Pancreas (tissue), 10 donors: ENCODE results near the gene ANAPC5. TPM values are rescaled to one million over a fixed set of nuclear protein-coding genes. Genes with fewer than 3 reads are reported as not detected.
"Not testable (repeated sequence)": the region's sequence is repeated elsewhere in the genome, so short reads cannot be mapped to it uniquely, and the experiment has no call there.

Experiments
- ATAC-seq, 4 donors: fragments of 200-7000 bp; cut with Tn5 transposase; one replicate each; pipeline versions ENCODE4 v1.8.0 to v1.9.1; 2020; ENCODE audit warnings: mild to moderate bottlenecking in 4 of 4, moderate library complexity in 4 of 4
- DNase-seq, 6 donors: peaks; one replicate each; pipeline ENCODE4 v3.0.0-alpha.2; 2020
- FAIRE-seq: peaks from 2 replicates; lab custom pipeline; 2012; peaks lifted over from hg19 to GRCh38; lab: Jason Lieb, UNC
- H3K27ac ChIP-seq, 4 donors: fragments of 200-600 bp; sonication (generic); 1 replicate in 3 of 4; 2 replicates in 1 of 4; pipeline versions ENCODE4 v1.5.0 to v1.8.0; 2020
- H3K27me3 ChIP-seq, 4 donors: fragments of 200-600 bp; one replicate each; pipeline ENCODE4 v1.8.0; 2021
- H3K36me3 ChIP-seq, 3 donors: fragments of 200-600 bp; sonication (generic) in 1 of 3; one replicate each; pipeline versions ENCODE4 v1.5.0 to v1.8.0; 2020 to 2021
- H3K4me1 ChIP-seq, 3 donors: fragments of 200-600 bp; one replicate each; pipeline ENCODE4 v1.8.0; 2021
- H3K4me3 ChIP-seq, 4 donors: fragments of 200-600 bp; sonication (generic) in 2 of 4; one replicate each; pipeline versions ENCODE4 v1.5.0 to v1.8.0; 2020 to 2021
- H3K9me3 ChIP-seq, 4 donors: fragments of 200-600 bp; one replicate each; pipeline ENCODE4 v1.8.0; 2021
- WGBS, 2 donors: extraction: QIAGEN DNeasy Blood & Tissue Kit; methylation state at CpG; one replicate each; pipeline ENCODE4 v1.1.7; 2013; 5-methylcytosine and 5-hydroxymethylcytosine counted together
- intact Hi-C, 3 donors: fragments of 100-400 bp; cut with DNase I; formaldehyde crosslinking; loops; one replicate each; pipeline versions ENCODE4 v1.11.1 to v1.14.2; 2022
- polyA plus RNA-seq, 2 donors: library from polyadenylated mRNA; stranded (reverse); fragments of 200-250 nt; gene quantifications; one replicate each; pipeline ENCODE4 v1.2.3, GENCODE V29; 2013
- total RNA-seq, 6 donors: library from RNA; stranded (reverse); fragmentation: NEBNext Ultra II Directional in 4 of 6; extraction: Animal tissue kit (Norgen Biotek cat#: 25700) in 4 of 6; gene quantifications; one replicate each; pipeline versions ENCODE4 v1.2.1 to v1.2.4, GENCODE V29; 2021 to 2023
- TF ChIP-seq, protein P1 (sequence below), 4 donors: fragments of 200-600 bp; sonication (generic) in 3 of 4; IDR thresholded peaks; one replicate each; pipeline versions ENCODE4 v1.5.0 to v1.8.0; 2021; ENCODE audit warnings: antibody characterized with exemption in 4 of 4
- donor health status: healthy with polysubstance abuse.
- donor health status: DM: no; HTN: no; CAD: no; lungs with moderate emphysema.
- donor health status: DM: no; HTN: no; CAD: no.
- donor health status: control.
- donor health status: control.
- donor health status: Bipolar disorder and iron deficiency.
- donor health status: DM: yes; HTN: yes; CAD: no.
- donor health status: DM: no; HTN: no; CAD: no.
- donor health status: DM: no; HTN: no; CAD: no.
- donor health status: DM: yes; HTN: yes; CAD: no.

The ANAPC5 gene
- total and polyA plus RNA-seq, 8 donors, result 58.0 to 183 (median 75.4) TPM

DNA sequence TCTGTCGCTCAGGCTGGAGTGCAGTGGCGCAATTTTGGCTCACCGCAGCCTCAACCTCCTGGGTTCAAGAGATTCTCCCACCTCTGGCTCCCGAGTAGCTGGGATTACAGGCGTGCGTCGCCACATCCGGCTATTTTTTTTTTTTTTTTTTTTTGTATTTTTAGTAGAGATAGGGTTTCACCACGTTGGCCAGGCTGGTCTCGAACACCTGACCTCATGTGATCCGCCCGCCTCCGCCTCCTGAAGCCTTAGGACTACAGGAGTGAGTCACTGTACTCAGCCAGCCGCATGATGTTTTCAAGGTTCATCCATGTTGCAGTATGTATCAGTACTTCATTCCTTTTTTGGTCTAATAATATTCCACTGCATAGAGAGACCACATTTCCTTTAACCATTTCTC, 45.3 kb upstream of the ANAPC5 start:
- WGBS, 2 donors, result 94 to 97% methylated on average over 14 of the region's 14 CpGs
- Histone ChIP-seq H3K27me3 (no peaks in the 10 kb centered on the region), H3K27ac (no peak overlapping the region), H3K36me3 (no peaks in the 10 kb centered on the region), H3K4me3 (no peak overlapping the region), H3K4me1 (peaks cover 0 to 15% (median 14%) of the 10 kb centered on the region in 3 donors), H3K9me3 (no peaks in the 10 kb centered on the region)
- intact Hi-C loops, result no loop called here
- FAIRE-seq (no peak), ATAC-seq (no peak), DNase-seq (no peak)
- TF ChIP-seq, protein P1, sequence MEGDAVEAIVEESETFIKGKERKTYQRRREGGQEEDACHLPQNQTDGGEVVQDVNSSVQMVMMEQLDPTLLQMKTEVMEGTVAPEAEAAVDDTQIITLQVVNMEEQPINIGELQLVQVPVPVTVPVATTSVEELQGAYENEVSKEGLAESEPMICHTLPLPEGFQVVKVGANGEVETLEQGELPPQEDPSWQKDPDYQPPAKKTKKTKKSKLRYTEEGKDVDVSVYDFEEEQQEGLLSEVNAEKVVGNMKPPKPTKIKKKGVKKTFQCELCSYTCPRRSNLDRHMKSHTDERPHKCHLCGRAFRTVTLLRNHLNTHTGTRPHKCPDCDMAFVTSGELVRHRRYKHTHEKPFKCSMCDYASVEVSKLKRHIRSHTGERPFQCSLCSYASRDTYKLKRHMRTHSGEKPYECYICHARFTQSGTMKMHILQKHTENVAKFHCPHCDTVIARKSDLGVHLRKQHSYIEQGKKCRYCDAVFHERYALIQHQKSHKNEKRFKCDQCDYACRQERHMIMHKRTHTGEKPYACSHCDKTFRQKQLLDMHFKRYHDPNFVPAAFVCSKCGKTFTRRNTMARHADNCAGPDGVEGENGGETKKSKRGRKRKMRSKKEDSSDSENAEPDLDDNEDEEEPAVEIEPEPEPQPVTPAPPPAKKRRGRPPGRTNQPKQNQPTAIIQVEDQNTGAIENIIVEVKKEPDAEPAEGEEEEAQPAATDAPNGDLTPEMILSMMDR (IDR thresholded peaks at IDR 0.05), result no peak

DNA sequence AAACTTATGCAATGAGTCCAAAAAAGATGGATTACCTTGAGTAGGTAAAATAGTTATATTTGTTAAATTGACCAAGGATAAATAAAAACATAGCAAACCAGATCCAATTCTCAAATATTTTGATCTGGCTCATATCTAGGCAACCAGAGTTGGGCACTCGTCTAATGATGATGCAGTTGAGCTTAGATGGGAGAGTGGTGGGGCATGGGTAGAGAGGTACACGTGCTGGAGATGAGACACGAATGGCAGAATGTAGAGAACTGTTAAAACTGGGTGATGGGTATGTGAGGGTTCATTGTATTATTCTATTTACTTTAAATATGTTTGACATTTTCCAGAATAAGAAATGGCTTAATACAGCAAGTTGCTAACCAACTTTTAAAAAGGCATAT, 40.1 kb upstream of the ANAPC5 start:
- no peak for ATAC-seq
- no peaks in the 10 kb centered on the region for H3K9me3 ChIP-seq
- no peak overlapping the region for H3K27ac ChIP-seq
- WGBS, 2 donors, result 79 to 80% methylated on average over 3 of the region's 3 CpGs
- intact Hi-C loops, result no loop called here
- TF ChIP-seq, protein P1 (IDR thresholded peaks at IDR 0.05), result no peak
- H3K4me1 ChIP-seq, result no peaks in the 10 kb centered on the region
- no peaks in the 10 kb centered on the region for H3K27me3 ChIP-seq
- H3K36me3 ChIP-seq, result no peaks in the 10 kb centered on the region
- DNase-seq, result no peak
- H3K4me3 ChIP-seq, result no peak overlapping the region
- FAIRE-seq, result no peak

DNA sequence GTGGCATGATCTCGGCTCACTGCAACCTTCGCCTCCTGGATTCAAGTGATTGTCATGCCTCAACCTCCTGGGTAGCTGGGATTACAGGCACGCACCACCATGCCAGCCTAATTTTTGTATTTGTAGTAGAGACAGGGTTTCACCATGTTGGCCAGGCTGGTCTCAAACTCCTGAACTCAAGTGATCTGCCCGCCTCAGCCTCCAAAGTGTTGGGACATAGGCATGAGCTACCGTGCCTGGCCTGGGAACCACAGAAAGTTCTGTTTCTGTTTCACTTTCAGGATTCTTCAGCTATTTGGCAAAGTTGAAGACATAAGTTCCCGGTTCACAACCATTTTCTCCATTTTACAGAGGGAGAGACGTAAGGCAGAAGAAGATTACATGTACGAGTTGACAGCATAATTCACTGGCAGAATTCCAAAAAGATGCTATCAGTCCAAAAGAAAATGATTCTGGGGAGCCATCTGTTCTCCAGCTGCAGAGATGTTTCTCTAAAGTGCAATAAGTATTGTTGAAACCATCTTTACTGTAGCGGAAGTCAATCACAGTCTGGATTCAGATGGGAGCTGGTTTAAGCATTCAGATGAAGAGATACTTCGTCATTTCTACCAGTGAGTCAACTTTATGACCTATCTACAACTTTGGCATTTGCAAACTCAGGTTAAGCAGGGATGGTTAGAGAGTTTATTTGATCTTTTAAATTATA, 39.6 kb upstream of the ANAPC5 start:
- intact Hi-C loops, result no loop called here
- 78 to 79% methylated on average over 10 of the region's 10 CpGs for WGBS, 2 donors
- ATAC-seq, result peak in 2 of 4 donors; percentile 20 to 48

DNA sequence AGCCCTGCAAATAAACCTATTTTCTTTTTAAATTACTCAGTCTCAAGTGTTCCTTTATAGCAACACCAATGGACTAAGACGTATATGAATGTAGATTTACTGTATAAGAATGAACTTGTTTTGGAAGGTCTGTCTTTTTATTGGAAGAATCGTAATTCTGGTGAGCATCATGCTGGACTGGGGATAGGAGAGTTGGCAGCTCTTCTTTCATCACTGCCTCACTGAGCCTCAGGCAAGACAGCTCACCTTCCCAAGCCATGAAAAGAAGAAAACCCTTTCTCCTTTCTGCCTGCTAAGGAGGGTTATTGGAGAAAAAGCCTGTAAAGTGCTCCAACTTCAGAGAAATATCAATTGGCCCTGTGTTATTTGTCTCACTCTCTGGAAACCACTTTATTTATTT, 38.6 kb upstream of the ANAPC5 start:
- Histone ChIP-seq H3K36me3 (no peaks in the 10 kb centered on the region), H3K4me1 (no peaks in the 10 kb centered on the region), H3K9me3 (no peaks in the 10 kb centered on the region), H3K27me3 (no peaks in the 10 kb centered on the region), H3K4me3 (no peak overlapping the region), H3K27ac (no peak overlapping the region)
- no peak for FAIRE-seq
- TF ChIP-seq, protein P1 (IDR thresholded peaks at IDR 0.05), result no peak
- DNase-seq, result no peak
- intact Hi-C loops, result no loop called here
- 89 to 93% methylated on average over 2 of the region's 2 CpGs for WGBS, 2 donors
- no peak for ATAC-seq

More for the DNA sequence above, 39.6 kb upstream of the ANAPC5 start:
- no peaks in the 10 kb centered on the region for H3K27me3 ChIP-seq
- H3K27ac ChIP-seq, result no peak overlapping the region
- H3K4me3 ChIP-seq, result no peak overlapping the region
- DNase-seq (no peak), FAIRE-seq (no peak)
- no peaks in the 10 kb centered on the region for H3K9me3 ChIP-seq
- H3K4me1 ChIP-seq, result no peaks in the 10 kb centered on the region
- H3K36me3 ChIP-seq, result no peaks in the 10 kb centered on the region
- TF ChIP-seq, protein P1 (IDR thresholded peaks at IDR 0.05), result no peak

DNA sequence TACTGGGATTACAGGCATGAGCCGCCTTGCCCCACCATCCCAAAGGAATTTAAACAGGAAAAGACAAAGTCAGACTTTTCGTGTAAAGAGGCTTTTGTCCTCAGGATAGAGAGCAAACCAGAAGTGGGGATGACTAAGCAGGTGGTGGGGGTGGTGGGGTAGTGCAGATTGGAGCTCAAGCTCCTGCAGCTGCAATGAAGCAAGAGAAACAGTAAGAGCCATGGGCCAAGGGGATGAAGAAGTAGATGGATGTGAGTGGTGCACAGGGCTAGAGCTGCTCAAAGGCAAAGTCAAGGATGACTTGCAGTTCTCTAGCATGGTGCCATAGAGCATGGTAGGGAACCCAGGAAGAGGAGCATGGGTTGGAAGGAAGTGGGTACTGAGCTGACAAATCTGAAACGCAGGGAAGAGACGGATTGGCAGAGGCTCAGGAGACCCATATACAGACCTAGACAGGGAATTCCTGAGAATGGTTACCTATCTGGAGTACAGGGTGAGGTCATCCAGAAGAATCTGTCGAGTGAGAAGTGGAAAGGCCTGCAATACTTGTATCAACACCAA, 36.3 kb upstream of the ANAPC5 start:
- Histone ChIP-seq H3K9me3 (no peaks in the 10 kb centered on the region), H3K4me1 (no peaks in the 10 kb centered on the region), H3K36me3 (no peaks in the 10 kb centered on the region), H3K27ac (no peak overlapping the region), H3K4me3 (no peak overlapping the region), H3K27me3 (no peaks in the 10 kb centered on the region)
- DNase-seq (no peak), ATAC-seq (no peak), FAIRE-seq (no peak)
- 64 to 79% methylated on average over 5 of the region's 5 CpGs for WGBS, 2 donors
- intact Hi-C loops, result no loop called here
- TF ChIP-seq, protein P1 (IDR thresholded peaks at IDR 0.05), result no peak

DNA sequence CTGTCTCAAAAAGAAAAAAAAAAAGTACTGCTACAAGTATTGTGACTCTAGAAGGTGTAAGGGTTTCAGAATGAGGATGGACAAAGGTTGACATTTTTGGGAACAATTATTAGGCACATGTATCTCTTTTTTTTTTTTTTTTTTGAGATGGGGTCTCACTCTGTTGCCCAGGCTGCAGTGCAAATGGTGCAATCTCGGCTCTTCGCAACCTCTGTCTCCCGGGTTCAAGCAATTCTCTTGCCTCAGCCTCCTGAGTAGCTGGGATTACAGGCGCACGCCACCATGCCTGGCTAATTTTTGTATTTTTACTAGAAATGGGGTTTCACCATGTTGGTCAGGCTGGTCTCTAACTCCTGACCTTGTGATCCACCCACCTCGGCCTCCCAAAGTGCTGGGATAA, 32.7 kb upstream of the ANAPC5 start:
- H3K36me3 ChIP-seq, H3K9me3 ChIP-seq, intact Hi-C loops, FAIRE-seq, H3K4me3 ChIP-seq, H3K27ac ChIP-seq, ATAC-seq, DNase-seq, H3K4me1 ChIP-seq, H3K27me3 ChIP-seq: not testable (repeated sequence)
- 64 to 72% methylated on average over 6 of the region's 6 CpGs for WGBS, 2 donors
